KBM-7 (cell line): Measurements from ENCODE around the gene ADARB2.

ENCODE experiments used
- DNase-seq: peaks from one replicate; pipeline ENCODE4 v3.0.0-alpha.2; 2015
- in situ Hi-C: fragments of 300-500 bp; cut with MboI; formaldehyde crosslinking; loops from 2 replicates; pipeline ENCODE4 v1.14.3; 2020; ENCODE audit warnings: low sequenced_read_pairs, low pct_unique_long_range_greater_than_20kb, mixed read lengths

ADARB2 gene

DNA sequence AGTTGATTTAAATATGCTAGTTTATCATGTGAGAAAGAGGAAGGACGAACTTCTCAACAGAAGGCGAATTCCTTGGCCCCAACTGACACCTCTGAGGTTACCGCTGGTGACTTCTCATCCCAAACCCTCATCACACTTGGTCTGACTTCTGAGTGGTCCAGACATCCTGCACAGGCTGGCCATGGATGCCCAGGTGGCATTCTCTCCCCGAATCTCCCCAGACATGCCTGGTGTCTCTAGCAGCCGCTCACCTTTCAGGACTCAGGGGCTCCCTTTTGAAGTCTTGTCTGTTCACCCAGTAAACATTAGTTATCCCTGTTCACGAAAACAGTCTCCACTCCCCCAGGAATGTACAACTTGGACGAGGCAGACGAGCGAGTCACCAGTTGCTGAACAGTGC, 157.7 kb downstream of the ADARB2 start:
- in situ Hi-C loops = no loop called here
- DNase-seq = no peak

DNA sequence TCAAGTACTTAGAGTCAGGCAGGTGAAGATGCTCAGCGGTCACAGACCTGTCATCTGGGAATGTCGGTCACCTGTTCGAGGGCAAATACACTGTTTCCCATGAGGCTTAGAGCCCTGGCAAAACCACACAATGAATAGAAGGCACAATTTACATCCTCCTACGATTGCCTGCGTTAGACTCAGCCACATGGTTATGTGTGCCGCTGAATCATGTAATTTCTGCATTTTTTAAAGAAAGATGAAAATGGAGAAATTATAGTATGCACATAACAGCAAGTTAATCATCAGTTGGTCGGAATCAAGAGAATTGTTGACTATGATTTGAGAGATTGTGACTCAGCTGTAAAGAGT, 158.2 kb downstream of the ADARB2 start:
- no peak for DNase-seq
- in situ Hi-C loops = no loop called here

DNA sequence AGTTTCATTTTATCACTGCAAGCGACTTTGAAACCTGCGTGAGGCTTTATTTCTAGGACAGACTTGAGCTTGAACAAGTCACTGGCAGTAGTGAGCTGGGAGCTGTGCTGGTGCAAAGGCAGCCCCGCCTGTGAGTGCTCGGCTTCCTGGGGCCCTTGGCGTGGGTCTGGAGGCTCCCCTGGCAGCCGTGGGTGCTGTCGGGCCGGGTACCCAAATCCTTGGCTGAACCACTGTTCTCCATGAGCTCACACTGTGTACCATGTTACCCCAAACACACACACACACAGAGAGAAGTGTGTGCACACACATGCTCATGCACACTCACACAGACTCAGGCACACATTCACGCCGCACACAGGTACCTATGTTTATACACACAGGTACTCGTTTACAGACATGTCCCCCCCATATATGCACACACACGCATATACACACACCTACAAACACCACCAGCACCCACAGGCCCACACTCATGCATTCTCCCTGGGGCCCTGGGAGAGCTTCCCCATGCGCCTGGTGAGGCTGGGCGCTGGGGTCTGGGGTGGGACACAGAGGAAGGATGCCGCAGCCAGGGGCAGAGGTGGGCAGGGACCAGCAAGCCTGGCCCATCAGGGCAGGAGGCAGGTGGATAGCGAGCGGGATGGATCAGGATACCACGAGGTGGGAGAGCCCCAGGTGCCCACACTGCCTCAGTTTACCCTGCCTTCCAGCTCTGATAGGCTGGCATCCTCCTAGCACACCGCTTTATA, 158.8 kb downstream of the ADARB2 start:
- no peak for DNase-seq
- in situ Hi-C loops = no loop called here

DNA sequence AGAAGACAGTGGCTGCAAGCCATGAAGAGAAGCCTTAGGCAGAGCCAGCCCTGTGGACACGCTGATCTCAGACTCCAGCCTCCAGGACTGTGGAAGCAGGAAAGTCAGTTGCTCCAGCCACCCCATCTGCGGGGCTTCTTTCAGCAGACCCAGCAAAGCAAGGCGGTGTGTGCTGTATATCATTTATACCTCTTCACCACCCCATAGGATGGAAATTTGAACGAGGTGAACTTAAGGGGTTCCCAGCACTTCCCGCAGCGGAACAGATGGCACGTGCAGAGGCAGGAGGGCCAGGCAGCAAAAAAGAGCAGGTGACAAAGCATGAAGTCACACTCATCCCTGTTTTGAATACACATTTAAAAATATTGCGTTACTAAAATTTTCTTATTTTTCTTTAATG, 159.4 kb downstream of the ADARB2 start:
- no peak for DNase-seq

DNA sequence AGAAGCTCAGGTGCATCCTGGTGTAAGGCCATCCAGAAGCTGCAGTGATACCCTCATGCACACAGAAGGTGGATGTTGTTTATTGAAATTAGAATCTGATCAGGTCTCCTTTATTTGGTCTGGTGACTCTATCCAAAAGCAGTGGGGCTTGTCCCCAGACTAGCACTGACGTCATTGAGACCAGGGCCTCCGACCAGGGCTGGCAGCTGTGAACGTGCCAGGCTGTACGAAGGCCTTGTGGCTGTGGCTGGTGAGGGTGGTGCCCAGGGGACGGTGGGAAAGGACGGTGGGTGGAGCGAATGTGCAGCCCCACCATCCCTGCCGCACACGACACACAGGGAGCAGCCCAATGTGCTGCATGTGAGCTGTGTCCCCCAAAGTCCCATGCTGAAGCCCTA, 160.0 kb downstream of the ADARB2 start:
- in situ Hi-C loops = no loop called here
- DNase-seq = no peak

More for the DNA sequence above, 159.4 kb downstream of the ADARB2 start:
- in situ Hi-C loops = no loop called here

DNA sequence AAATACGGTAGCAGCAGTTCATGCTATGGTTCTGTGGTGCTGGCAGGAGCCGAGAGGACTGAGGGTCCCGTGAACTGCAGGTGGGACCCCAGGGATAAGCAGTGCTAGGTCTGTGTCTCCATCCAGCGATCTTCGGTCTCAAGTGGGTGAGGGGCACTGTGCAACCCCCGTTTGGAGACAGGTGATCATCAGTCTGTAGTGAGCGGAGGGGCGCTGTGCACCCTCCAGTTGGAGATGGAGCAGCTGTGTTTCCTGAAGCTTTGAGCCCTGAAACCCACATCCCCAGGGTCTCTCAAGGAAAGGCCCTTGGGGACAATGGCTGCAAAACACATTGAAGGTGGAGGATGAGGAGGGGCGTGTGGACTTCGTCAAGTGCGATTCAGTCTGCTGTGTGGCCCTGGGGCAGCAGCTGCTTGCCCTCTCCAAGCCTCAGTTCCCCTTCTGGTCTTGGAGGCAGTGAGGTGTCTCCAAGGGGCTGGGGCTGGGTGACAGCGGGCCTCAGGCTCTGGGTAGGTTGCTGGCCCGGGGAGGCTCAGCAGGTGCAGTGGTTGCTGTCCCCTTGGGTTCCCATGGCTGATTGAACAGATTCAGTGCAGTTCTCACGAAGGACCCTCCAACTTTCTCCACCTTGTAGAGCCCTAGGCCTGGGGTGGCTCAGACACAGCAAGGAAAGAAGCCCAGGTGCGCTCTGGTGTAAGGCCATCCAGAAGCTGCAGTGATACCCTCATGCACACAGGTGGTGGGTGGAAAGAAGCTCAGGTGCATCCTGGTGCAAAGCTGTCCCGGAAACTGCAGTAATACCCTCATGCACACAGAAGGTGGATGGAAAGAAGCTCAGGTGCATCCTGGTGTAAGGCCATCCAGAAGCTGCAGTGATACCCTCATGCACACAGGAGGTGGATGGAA, 160.6 kb downstream of the ADARB2 start:
- DNase-seq = no peak
- in situ Hi-C loops = no loop called here

DNA sequence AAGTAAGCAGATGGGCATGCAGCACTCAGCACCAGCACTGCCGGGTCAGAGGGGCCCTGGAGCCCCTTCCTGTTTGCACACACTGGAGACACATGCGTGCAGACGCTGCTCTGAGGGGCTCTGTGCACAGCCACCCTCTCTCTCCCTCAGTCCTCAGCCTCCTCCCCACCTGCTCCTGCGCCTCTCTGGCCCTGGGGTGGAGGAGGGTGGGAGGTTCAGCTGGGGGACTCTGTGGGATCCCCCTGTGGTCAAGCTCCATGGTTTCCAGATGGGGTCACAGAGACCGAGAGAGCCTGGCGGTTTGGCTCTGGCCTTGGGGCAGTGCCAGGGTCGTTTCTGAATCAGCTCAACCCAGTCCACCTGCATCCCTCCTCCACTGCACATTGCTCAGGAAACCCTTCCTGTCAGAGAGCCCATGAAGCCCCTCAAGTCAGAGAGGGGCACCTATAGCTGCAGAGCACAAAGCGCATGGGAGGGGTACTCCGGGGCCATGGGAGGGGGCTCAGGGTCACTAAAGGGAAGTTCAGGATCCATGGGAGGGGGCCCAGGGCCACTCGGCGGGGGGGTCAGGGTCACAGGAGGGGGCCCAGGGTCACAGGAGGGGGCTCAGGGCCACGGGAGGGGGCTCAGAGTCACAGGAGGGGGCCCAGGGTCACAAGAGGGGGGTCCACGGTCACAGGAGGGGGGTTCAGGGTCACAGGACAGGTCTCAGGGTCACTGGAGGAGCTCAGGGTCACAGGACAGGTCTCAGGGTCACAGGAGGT, 161.7 kb downstream of the ADARB2 start:
- DNase-seq = no peak
- in situ Hi-C loops = no loop called here

DNA sequence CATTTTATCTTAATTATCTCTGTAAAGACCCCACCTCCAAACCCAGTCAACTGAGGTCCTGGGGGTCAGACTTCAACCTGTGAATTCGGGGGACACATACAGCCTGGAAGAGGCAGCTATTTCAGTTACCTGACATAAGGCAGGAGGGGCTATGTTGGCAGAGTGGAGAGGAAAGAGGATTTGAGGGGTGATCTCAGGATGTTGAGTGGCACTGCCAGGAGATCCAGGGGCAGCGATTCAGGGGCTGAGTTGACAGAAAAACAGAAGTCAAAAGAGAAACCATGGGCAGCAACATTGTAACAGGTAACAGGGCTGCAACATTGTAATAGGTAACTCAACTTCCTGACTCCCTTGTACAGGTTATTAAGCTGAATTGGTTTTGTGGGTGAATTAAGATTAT, 162.6 kb downstream of the ADARB2 start:
- in situ Hi-C loops = no loop called here
- no peak for DNase-seq

DNA sequence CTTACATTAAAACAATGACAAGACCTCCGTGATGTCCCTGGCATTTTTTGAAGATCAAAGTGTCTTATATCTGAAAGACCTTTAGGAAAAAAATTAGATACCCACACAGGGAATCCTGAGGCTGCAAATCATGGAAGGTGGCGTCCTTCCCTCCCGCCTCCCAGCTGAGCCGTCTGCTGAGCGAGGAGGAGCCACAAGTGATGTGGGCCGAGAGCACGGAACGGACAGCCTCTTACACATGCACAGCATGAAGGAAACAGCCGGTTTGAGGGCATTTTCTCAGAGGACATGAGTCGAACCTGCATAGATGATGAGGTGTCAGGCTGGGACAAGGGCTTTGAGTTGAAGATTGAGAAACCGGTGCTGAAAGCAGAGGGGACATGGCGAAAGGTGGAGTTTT, 163.3 kb downstream of the ADARB2 start:
- DNase-seq = no peak
- in situ Hi-C loops = no loop called here

DNA sequence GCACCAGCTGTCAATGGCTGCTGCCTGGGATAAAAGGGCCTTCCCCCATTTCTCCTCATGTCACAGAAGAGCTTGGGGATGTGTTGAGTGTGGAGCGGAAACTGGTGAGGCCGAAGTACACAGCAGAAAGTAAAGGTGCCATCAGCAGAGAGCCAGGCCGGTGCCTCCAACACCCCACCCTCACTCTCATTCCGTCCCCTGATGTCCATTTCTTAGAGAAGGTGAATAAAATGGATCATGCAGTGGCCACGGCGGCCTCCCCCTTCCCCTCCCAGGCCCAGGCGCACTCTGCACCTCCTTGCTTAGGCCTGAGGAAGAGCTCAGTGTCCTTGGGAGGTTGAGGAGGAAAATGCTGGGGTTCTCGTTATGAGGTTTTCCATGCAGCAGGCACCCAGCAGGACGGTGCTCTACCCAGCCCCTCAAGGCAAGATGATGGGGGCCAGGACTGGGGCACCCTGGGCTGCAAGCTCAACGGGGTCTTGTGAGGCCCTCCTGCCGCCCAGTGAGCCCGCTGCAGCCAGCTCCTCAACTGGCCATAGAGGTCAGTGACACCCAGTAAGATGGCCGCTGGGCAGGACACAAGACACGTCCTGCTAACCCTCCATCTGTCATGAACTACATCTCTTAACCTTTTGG, 163.9 kb downstream of the ADARB2 start:
- no peak for DNase-seq
- in situ Hi-C loops = no loop called here

DNA sequence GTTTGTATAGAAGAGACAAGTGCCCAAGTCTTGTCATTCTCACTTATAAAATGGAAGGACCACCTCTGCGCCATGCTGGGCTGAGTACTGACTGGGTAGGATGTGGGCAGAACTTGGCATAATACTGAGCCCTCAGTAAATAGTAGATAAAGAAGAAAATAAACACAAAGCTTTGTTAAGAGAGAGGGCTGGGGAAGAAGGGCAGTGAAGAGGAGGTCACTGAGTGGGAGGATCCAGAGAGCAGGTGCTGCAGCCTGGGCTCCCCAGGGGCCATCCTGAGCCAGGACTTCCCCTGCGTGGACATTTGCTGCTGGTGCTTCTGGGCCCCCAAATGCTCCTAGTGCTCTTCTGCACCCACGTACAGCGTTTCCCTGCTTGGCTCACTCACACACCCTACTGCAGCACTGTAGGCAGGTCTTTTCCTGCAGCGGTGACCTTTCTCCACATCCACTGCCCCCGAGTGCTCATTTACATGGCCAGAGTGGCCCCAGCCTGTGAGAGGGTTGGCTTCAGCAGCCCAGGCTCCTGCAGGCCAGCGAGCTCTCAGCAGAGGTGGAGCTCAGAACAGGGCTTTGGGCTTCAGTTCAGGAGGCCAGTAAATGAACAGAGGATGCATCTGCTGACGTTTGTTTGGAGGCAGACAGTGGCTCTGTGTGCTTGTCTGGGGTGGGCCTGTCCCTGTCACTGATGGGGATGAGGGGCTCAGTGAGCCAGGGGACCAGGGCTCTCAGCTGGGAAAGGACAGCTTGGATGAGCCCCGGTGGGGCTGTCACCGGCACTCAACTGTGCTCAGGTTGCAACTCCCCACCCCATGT, 164.6 kb downstream of the ADARB2 start:
- in situ Hi-C loops = no loop called here
- no peak for DNase-seq

DNA sequence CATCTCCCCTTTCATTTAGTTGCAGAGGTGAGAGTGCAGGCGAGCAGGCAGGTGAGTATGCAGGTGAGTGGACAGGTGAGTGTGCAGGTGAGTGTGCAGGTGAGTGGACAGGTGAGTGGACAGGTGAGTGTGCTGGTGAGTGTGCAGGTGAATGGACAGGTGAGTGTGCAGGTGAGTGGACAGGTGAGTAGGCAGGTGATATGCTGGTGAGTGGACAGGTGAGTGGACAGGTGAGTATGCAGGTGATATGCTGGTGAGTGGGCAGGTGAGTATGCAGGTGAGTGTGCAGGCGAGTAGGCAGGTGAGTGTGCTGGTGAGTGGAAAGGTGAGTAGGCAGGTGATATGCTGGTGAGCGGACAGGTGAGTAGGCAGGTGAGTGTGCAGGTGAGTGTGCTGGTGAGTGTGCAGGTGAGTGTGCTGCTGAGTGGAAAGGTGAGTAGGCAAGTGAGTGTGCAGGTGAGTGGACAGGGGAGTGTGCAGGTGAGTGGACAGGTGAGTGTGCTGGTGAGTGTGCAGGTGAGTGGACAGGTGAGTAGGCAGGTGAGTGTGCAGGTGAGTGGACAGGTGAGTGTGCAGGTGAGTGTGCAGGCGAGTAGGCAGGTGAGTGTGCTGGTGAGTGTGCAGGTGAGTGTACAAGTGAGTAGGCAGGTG, 165.6 kb downstream of the ADARB2 start:
- in situ Hi-C loops = no loop called here
- no peak for DNase-seq

DNA sequence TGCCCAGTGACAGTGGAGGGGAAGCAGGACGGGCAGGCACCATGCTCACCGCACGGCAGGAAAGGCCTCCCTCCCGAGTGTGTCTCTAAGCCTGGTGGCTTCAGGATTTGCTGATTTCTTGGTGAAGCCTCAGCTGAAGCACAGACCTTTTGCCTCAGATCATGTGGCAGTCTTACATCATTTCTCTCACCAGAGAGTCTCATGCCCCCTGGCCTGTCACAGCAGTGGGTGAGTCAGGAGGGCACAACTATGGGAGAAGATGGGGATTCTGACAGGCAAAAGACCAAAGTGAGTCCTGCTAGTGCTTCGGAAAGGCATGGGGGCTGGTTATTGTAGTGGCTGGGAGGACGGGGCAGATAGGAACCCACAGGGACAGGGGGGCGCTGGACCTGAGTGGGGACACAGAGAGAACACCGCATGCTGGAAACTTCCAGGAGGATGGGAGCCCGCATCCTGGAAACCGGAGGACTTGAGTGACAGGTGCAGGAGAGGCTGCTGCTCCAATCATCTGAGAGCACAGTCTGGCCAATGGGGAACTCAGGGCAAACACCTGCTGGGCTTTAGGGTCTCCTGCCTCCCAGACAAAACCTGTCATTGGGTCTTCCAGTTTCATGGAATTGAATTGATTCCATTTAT, 166.8 kb downstream of the ADARB2 start:
- DNase-seq = no peak
- in situ Hi-C loops = no loop called here

DNA sequence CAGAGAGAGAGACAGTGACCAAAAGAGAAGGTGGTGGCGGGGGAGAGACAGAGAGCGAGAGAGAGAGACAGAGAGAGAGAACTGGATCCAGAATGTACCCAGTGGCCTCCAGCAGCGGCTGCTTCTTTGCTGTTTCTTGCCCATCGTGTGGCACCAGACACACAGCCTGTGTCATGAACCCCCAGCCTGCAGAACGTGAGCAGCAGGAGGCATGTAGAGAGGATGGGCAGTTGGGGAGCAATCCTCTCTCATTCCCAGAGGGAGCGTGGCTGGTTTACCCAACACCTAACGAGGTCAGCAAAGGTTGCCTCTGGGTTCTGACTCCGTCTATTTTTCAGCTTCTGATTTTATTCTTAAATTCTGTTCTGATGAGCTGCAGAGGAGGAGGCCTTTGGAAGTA, 168.1 kb downstream of the ADARB2 start:
- DNase-seq = no peak
- in situ Hi-C loops = no loop called here

DNA sequence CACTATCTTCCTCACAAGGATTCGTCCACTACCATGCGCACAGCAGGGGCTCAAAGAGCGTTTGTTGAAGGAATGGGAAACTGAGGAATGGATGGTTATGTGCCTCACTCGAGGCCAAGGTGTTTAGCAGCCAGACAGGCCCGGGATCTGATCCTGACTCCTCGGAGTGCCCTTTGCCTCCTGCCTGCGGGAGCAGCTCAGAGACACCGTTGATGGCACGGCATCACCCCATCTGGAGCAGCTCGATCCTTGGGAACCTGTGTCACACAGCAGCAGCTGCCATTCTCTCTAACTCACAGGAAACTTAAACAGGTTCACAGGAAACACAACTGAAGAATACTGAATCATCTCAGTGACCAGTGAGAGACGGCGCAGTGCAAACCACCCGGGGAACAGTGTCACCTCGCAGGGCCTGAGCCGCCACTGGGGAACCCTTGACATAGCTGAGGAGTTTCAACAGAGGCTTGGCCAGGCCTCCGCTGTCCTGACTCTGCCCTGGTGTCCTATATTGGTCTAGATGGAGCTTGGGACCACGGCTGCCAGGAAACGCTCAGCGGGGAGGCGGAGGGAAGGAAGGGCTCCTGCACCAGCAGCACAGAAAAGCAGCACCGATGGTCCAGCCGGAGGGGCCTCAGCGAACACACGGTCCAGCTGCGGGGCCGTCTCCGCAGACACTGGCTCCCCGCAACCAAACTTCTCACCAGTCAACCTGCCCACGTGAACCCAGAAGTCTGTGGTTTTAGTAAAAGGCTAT, 169.4 kb downstream of the ADARB2 start:
- DNase-seq = no peak
- in situ Hi-C loops = no loop called here

DNA sequence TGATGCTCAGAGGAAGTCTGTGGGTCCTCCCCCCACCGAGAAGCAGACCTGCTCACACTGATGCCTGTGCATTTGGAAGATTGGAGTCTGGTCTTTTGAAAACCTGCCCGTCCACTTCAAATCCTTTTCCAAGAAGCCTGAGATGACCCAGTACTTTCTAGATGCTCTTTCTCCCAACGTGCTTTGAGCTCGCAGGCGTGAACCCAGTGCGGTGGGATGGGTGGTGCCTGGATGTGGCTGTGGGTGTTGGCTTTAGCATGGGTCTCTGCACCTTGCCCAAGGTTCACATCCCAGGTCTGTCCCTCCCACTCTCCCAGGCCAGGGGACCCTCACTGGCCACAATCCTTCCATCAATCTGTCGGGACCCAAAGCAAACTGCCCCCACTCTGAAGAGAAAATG, 170.2 kb downstream of the ADARB2 start:
- in situ Hi-C loops = no loop called here
- no peak for DNase-seq

DNA sequence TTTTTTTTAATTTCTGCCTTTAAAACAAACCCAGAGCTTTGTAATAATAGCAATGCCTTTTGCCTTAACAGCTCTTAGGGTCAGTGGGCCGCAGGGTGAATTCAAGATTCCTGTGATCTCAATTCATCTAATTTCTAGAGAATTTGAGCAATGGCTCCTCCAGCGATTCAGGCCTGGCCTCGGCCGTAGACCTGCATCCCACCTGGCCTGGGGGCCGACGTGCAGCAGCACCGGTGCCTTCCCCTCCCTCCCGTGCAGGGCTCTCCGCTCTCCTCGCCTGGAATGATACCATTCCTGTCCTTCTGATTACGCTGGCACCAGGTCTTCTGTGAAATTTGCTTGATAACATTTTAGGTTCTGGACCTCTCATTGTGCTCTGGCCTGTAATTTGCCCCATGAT, 172.5 kb downstream of the ADARB2 start:
- in situ Hi-C loops = no loop called here
- no peak for DNase-seq
